Smooth muscle cell (in vitro differentiated cells): ENCODE results near the gene RPH3AL. TPM values are rescaled to one million over a fixed set of nuclear protein-coding genes. Genes with fewer than 3 reads are reported as not detected.
"Not testable (repeated sequence)": the region's sequence is repeated elsewhere in the genome, so short reads cannot be mapped to it uniquely, and the experiment has no call there.

Experiments
- DNase-seq: peaks from one replicate; lab custom pipeline; 2025; ENCODE audit not compliant: unreplicated experiment; lab: John Stamatoyannopoulos, UW
- H2AFZ ChIP-seq: fragments of 200-600 bp; sonication (generic); 2 replicates; pipeline ENCODE4 v1.6.0; 2016; ENCODE audit warnings: antibody characterized with exemption, low read depth, mild to moderate bottlenecking
- H3F3A ChIP-seq: fragments of 200-600 bp; sonication (generic); 2 replicates; pipeline ENCODE4 v1.6.0; 2017; ENCODE audit warnings: antibody characterized with exemption, low read depth
- H3K27ac ChIP-seq: fragments of 200-600 bp; sonication (generic); 2 replicates; pipeline ENCODE4 v1.5.1; 2016; ENCODE audit warnings: low read depth, mild to moderate bottlenecking
- H3K27me3 ChIP-seq: fragments of 200-600 bp; sonication (generic); 2 replicates; pipeline ENCODE4 v1.6.1; 2016; ENCODE audit warnings: low read depth, mild to moderate bottlenecking
- H3K36me3 ChIP-seq: fragments of 200-600 bp; sonication (generic); 2 replicates; pipeline ENCODE4 v1.5.1; 2016; ENCODE audit warnings: low read depth
- H3K4me1 ChIP-seq: fragments of 200-600 bp; sonication (generic); 2 replicates; pipeline ENCODE4 v1.5.1; 2016; ENCODE audit warnings: low read depth
- H3K4me2 ChIP-seq: fragments of 200-600 bp; sonication (generic); 2 replicates; pipeline ENCODE4 v1.6.0; 2016; ENCODE audit warnings: mild to moderate bottlenecking
- H3K4me3 ChIP-seq: fragments of 200-600 bp; sonication (generic); 2 replicates; pipeline ENCODE4 v1.5.1; 2016; ENCODE audit warnings: mild to moderate bottlenecking
- H3K79me2 ChIP-seq: fragments of 200-600 bp; sonication (generic); 2 replicates; pipeline ENCODE4 v1.6.0; 2016; ENCODE audit warnings: low read depth, mild to moderate bottlenecking
- H3K9ac ChIP-seq: fragments of 200-600 bp; sonication (generic); 2 replicates; pipeline ENCODE4 v1.6.0; 2016; ENCODE audit warnings: low read depth
- H3K9me3 ChIP-seq: fragments of 200-600 bp; sonication (generic); replicated peaks from 2 replicates; pipeline ENCODE4 v1.5.1; 2016; ENCODE audit warnings: low read depth
- H4K20me1 ChIP-seq: fragments of 200-600 bp; sonication (generic); 2 replicates; pipeline ENCODE4 v1.6.0; 2016; ENCODE audit warnings: low read depth
- CTCF ChIP-seq: fragments of 200-600 bp; sonication (generic); IDR thresholded peaks from 2 replicates; pipeline ENCODE4 v1.5.1; 2017; ENCODE audit warnings: borderline replicate concordance, mild to moderate bottlenecking, antibody characterized with exemption; ENCODE audit not compliant: insufficient read depth, poor library complexity, severe bottlenecking
- WGBS: methylation state at CpG from one replicate; pipeline ENCODE4 v1.1.7; 2016; ENCODE audit warnings: low lambda C conversion rate; 5-methylcytosine and 5-hydroxymethylcytosine counted together
- polyA plus RNA-seq: library from polyadenylated mRNA; unstranded; fragments of >200 nt; fragmentation: Nextera tagmentation; extraction: Ambion mirVana; gene quantifications from 2 replicates; pipeline ENCODE4 v1.2.1, GENCODE V29; 2016
- total RNA-seq: library from RNA; depleted of rRNA; stranded (reverse); fragments of >200 nt; gene quantifications from 2 replicates; pipeline ENCODE4 v1.2.3, GENCODE V29; 2014

Gene RPH3AL
- total and polyA plus RNA-seq, 2 experiments from 2014 or later = 1.8 to 3.3 TPM

GRCh38 chr17:321386-321941 lies 31.1 kb downstream of the RPH3AL start:
- no peak overlapping the region for H3K27ac ChIP-seq
- H3K36me3 ChIP-seq = no peaks in the 10 kb centered on the region
- no peak overlapping the region for H3K9ac ChIP-seq
- WGBS = 89% methylated on average over 32 of the region's 35 CpGs
- H3K27me3 ChIP-seq = no peaks in the 10 kb centered on the region
- no peak for TF ChIP-seq CTCF
- H3K4me3 ChIP-seq = no peak overlapping the region
- no peaks in the 10 kb centered on the region for H3F3A ChIP-seq
- H2AFZ ChIP-seq = no peak overlapping the region
- H3K9me3 ChIP-seq = no peaks in the 10 kb centered on the region
- no peak overlapping the region for H3K4me2 ChIP-seq
- no peaks in the 10 kb centered on the region for H4K20me1 ChIP-seq
- DNase-seq = no peak
- H3K79me2 ChIP-seq = no peaks in the 10 kb centered on the region
- peaks cover 7% of the 10 kb centered on the region for H3K4me1 ChIP-seq

GRCh38 chr17:320809-321385 lies 31.7 kb downstream of the RPH3AL start:
- H4K20me1 ChIP-seq = no peaks in the 10 kb centered on the region

GRCh38 chr17:320139-320538 lies 32.5 kb downstream of the RPH3AL start:
- no peak overlapping the region for H3K4me2 ChIP-seq
- no peaks in the 10 kb centered on the region for H3K27me3 ChIP-seq
- peaks cover 7% of the 10 kb centered on the region for H3K4me1 ChIP-seq
- no peak for DNase-seq
- no peaks in the 10 kb centered on the region for H3K9me3 ChIP-seq
- no peaks in the 10 kb centered on the region for H3F3A ChIP-seq
- no peak for TF ChIP-seq CTCF
- H2AFZ ChIP-seq = no peak overlapping the region
- no peaks in the 10 kb centered on the region for H3K79me2 ChIP-seq
- no peak overlapping the region for H3K27ac ChIP-seq
- no peak overlapping the region for H3K4me3 ChIP-seq
- 61% methylated on average over 8 of the region's 9 CpGs for WGBS
- H3K36me3 ChIP-seq = no peaks in the 10 kb centered on the region
- H4K20me1 ChIP-seq = no peaks in the 10 kb centered on the region
- no peak overlapping the region for H3K9ac ChIP-seq

More at GRCh38 chr17:320809-321385, 31.7 kb downstream of the RPH3AL start:
- DNase-seq = no peak
- no peak overlapping the region for H3K4me3 ChIP-seq
- no peaks in the 10 kb centered on the region for H3F3A ChIP-seq
- no peak overlapping the region for H3K4me2 ChIP-seq
- no peaks in the 10 kb centered on the region for H3K79me2 ChIP-seq
- no peak overlapping the region for H3K27ac ChIP-seq
- no peaks in the 10 kb centered on the region for H3K27me3 ChIP-seq
- peaks cover 7% of the 10 kb centered on the region for H3K4me1 ChIP-seq
- WGBS = 68% methylated on average over 25 of the region's 25 CpGs
- no peak overlapping the region for H2AFZ ChIP-seq
- H3K9me3 ChIP-seq = no peaks in the 10 kb centered on the region
- no peak for TF ChIP-seq CTCF
- H3K9ac ChIP-seq = no peak overlapping the region
- H3K36me3 ChIP-seq = no peaks in the 10 kb centered on the region

GRCh38 chr17:319266-319665 lies 33.3 kb downstream of the RPH3AL start:
- Histone ChIP-seq H2AFZ (no peak overlapping the region), H3K36me3 (no peaks in the 10 kb centered on the region), H3K27me3 (no peaks in the 10 kb centered on the region), H4K20me1 (no peaks in the 10 kb centered on the region), H3K4me2 (no peak overlapping the region), H3K27ac (no peak overlapping the region), H3K79me2 (no peaks in the 10 kb centered on the region), H3K4me3 (no peak overlapping the region), H3K4me1 (peaks cover 7% of the 10 kb centered on the region), H3K9me3 (no peaks in the 10 kb centered on the region), H3K9ac (no peak overlapping the region), H3F3A (no peaks in the 10 kb centered on the region)
- DNase-seq = no peak
- 99% methylated on average over 10 of the region's 12 CpGs for WGBS
- no peak for TF ChIP-seq CTCF

GRCh38 chr17:317070-317469 lies 35.5 kb downstream of the RPH3AL start:
- not testable (repeated sequence) for H3F3A ChIP-seq, H3K27me3 ChIP-seq, H3K79me2 ChIP-seq, H2AFZ ChIP-seq, H3K27ac ChIP-seq, H3K4me1 ChIP-seq, H3K9ac ChIP-seq, H3K4me3 ChIP-seq, H3K36me3 ChIP-seq, H4K20me1 ChIP-seq, H3K4me2 ChIP-seq, DNase-seq, H3K9me3 ChIP-seq
- WGBS = 86% methylated on average over 2 of the region's 2 CpGs

- not testable (repeated sequence) for H3K27ac ChIP-seq, H3K9me3 ChIP-seq, H3K27me3 ChIP-seq, H3K4me3 ChIP-seq, H4K20me1 ChIP-seq, H3F3A ChIP-seq, H3K79me2 ChIP-seq, H3K36me3 ChIP-seq, H3K4me2 ChIP-seq, DNase-seq, H3K9ac ChIP-seq, H2AFZ ChIP-seq
- H3K4me1 ChIP-seq = peaks cover 13% of the 10 kb centered on the region
- 70% methylated on average over 2 of the region's 2 CpGs for whole genome bisulfite sequencing
Observed at GRCh38 chr17:315399-315798, 37.2 kb downstream of the RPH3AL start.
